Skeletal muscle satellite cell (primary cell): ENCODE results near the gene PSG2.
"Not testable (repeated sequence)": the region's sequence is repeated elsewhere in the genome, so short reads cannot be mapped to it uniquely, and the experiment has no call there.

Experiments used
- H3K27me3 ChIP-seq: 2 replicates; pipeline ENCODE4 v1.7.0; 2013; ENCODE audit warnings: low read length; ENCODE audit not compliant: control insufficient read depth, insufficient read depth
- H3K36me3 ChIP-seq: 2 replicates; pipeline ENCODE4 v1.7.0; 2013; ENCODE audit warnings: mild to moderate bottlenecking, control low read depth, low read length; ENCODE audit not compliant: insufficient read depth
- H3K4me1 ChIP-seq: 2 replicates; pipeline ENCODE4 v1.7.0; 2013; ENCODE audit warnings: low read length; ENCODE audit not compliant: control insufficient read depth, insufficient read depth
- H3K4me2 ChIP-seq: 2 replicates; pipeline ENCODE4 v1.7.0; 2013; ENCODE audit warnings: mild to moderate bottlenecking, low read length
- H3K4me3 ChIP-seq: 2 replicates; pipeline ENCODE4 v1.7.0; 2013; ENCODE audit warnings: low read length
- H3K9ac ChIP-seq: 2 replicates; pipeline ENCODE4 v1.7.0; 2013; ENCODE audit warnings: mild to moderate bottlenecking, low read depth, low read length, moderate library complexity
- H3K9me3 ChIP-seq: replicated peaks from 2 replicates; pipeline ENCODE4 v1.7.0; 2013; ENCODE audit warnings: mild to moderate bottlenecking, control low read depth, low read length

PSG2 gene

DNA sequence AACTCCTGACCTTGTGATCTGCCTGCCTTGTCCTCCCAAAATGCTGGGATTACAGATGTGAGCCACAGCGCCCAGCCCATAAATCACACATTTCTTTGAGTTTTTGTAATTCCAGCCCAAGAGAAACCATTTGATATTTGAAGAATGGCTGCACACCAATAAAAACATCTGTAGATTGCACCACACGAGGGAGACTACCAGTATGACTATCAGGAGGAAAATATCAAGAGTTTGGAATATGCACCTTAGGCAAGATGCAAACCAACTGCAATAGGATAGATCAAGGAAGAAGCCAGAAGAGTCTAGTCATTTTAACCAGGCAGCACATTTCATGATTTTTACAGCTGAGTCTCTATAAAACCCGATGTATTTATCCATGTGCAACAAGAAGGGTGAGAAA lies 20.1 kb downstream of the PSG2 start:
- H3K4me3 ChIP-seq, H3K27me3 ChIP-seq, H3K9me3 ChIP-seq, H3K4me1 ChIP-seq, H3K36me3 ChIP-seq, H3K9ac ChIP-seq, H3K4me2 ChIP-seq: not testable (repeated sequence)

- H3K9me3 ChIP-seq, H3K9ac ChIP-seq, H3K27me3 ChIP-seq, H3K4me1 ChIP-seq, H3K4me3 ChIP-seq, H3K36me3 ChIP-seq, H3K4me2 ChIP-seq: not testable (repeated sequence)
Observed at GRCh38 chr19:43061326-43061725, 21.2 kb downstream of the PSG2 start.

DNA sequence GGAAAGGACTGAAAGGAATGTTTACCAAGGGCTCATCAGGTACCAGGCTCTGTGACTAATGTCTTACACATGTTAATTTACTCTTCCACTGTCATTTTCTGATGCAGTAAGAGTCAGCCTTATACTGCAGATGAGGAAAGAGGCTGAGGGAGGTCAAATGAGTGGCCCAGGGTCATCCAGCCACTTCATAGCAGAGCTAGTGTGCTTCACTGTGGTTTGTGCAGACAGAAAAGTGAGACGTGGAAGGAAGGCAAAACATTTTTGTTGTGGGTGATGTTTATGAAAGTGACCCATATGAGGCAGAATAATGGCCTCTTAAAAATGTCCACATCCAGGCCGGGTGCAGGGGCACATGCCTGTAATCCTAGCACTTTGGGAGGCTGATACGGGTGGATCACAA lies 22.2 kb downstream of the PSG2 start:
- H3K36me3 ChIP-seq, H3K4me3 ChIP-seq, H3K4me1 ChIP-seq, H3K9me3 ChIP-seq, H3K4me2 ChIP-seq, H3K9ac ChIP-seq, H3K27me3 ChIP-seq: not testable (repeated sequence)

DNA sequence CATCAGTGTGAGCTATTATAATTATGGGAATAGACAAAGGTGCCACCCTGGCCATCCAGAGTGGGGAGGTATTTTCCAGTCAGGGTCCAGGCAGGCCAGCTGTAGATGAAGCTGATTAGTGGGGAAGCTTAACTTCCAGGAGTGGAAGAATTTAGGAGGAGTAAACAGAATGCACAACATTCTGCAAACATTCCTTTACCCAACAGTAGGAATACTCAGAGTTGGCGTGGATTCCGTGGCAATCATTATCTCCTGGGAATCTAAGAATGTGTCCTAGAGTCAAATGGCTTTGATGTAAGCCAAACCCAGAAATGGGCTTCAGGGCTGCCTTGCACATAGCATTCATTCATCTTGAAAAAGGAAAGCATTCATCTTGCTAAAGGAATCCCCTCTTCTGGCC lies 23.0 kb downstream of the PSG2 start:
- not testable (repeated sequence) for H3K4me2 ChIP-seq, H3K36me3 ChIP-seq, H3K27me3 ChIP-seq, H3K4me1 ChIP-seq, H3K9me3 ChIP-seq, H3K9ac ChIP-seq, H3K4me3 ChIP-seq

DNA sequence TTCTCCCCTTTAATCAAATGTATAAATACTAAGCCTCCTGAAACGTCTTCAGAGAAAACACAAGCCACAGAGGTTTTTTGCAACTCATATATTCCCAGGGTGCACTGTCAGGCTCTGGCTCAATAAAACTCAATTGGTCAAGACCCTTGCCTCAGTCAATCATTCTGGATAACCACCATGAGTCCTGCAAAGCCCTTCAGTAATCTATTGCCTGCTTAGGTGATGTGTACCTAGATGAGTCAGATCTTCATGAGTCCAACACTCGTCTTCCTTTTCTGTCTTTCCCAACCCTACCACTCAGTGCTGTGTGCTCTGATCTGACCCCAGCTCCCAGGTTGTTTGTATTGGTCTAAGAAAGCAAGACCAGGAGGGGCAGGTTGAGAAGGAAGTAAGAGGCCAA lies 24.1 kb downstream of the PSG2 start:
- not testable (repeated sequence) for H3K9ac ChIP-seq, H3K27me3 ChIP-seq, H3K4me3 ChIP-seq, H3K9me3 ChIP-seq, H3K36me3 ChIP-seq, H3K4me2 ChIP-seq, H3K4me1 ChIP-seq

DNA sequence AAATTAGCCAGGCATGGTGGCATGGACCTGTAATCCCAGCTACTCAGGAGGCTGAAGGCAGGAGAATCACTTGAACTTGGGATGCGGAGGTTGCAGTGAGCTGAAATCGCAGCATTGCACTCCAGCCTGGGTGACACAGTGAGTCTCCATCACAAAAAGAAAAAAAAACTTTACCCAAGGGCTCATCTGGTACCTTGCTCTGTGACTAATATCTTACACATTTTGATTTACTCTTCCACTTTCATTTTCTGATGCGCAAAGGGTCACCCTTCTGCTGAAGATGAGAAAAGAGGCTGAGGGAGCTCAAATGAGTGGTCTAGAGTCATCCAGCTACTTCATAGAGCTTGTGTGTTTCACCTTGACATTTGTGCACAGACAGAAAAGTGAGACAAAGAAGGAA lies 34.5 kb downstream of the PSG2 start:
- H3K27me3 ChIP-seq, H3K36me3 ChIP-seq, H3K9me3 ChIP-seq, H3K9ac ChIP-seq, H3K4me1 ChIP-seq, H3K4me3 ChIP-seq, H3K4me2 ChIP-seq: not testable (repeated sequence)

DNA sequence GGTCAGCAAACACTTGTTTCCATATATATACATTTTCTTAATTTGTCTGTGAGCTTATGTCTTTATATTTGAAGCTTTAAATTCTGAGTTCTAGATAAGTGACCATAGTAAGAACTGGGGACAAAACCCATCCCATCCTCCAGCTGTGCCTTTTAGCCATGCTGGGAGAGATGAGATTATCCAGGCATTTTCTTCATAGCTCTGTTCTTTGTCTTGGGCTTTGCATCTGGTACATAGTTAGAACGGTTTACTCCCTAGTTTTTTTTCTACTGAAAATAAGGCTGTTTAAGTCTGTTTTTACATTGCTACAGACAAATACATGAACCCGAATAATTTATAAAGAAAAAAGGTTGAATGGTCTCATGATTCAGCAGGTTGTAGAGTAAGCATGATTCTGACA lies 35.9 kb downstream of the PSG2 start:
- not testable (repeated sequence) for H3K4me3 ChIP-seq, H3K9ac ChIP-seq, H3K4me2 ChIP-seq, H3K4me1 ChIP-seq, H3K9me3 ChIP-seq, H3K36me3 ChIP-seq, H3K27me3 ChIP-seq

DNA sequence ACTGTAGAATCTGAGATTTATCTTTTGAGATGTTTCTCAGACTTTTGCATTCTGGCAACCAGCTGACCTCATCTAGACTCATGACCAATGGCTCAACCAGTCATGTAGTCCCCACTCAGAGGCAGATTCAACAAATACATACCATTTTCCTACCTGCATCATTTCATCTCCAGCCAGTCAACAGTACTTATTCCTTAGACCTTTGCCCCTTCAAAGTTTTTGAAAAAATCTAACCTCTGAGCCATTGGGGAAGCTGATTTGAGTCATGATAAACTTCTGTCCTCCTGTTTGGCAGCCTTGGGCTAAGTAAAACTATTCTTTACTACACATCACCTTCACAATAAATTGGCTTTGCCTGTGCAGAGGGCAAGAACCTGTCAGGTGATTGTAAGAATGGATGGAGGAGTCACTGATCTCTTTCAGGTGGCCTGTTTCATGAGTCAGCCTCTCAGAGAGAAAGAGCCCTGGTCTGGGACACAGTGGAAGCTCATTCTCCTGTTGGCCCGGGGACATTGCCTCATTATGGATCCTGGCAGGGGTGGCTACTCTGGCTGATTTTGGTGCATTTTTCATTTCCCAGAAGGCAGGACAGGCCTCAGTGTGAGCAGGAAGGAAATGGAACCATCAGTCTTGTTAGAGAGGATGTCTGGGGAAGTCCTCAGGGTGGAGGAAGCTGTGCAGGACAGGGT lies 38.9 kb downstream of the PSG2 start:
- not testable (repeated sequence) for H3K36me3 ChIP-seq, H3K27me3 ChIP-seq, H3K4me3 ChIP-seq, H3K9me3 ChIP-seq, H3K4me2 ChIP-seq, H3K4me1 ChIP-seq, H3K9ac ChIP-seq

- H3K9me3 ChIP-seq, H3K4me3 ChIP-seq, H3K27me3 ChIP-seq, H3K9ac ChIP-seq, H3K4me1 ChIP-seq, H3K4me2 ChIP-seq, H3K36me3 ChIP-seq: not testable (repeated sequence)
Observed at GRCh38 chr19:43031645-43032044, 50.9 kb downstream of the PSG2 start.

- Histone ChIP-seq H3K9ac (no peak overlapping the region), H3K4me2 (no peak overlapping the region), H3K4me1 (peaks cover 3% of the 10 kb centered on the region), H3K36me3 (no peaks in the 10 kb centered on the region), H3K4me3 (no peak overlapping the region), H3K9me3 (no peaks in the 10 kb centered on the region), H3K27me3 (no peaks in the 10 kb centered on the region)
Observed at GRCh38 chr19:43028866-43029265, 53.6 kb downstream of the PSG2 start.

- not testable (repeated sequence) for H3K9ac ChIP-seq, H3K36me3 ChIP-seq, H3K27me3 ChIP-seq, H3K4me2 ChIP-seq, H3K9me3 ChIP-seq, H3K4me3 ChIP-seq, H3K4me1 ChIP-seq
Observed at GRCh38 chr19:43027985-43028384, 54.5 kb downstream of the PSG2 start.

DNA sequence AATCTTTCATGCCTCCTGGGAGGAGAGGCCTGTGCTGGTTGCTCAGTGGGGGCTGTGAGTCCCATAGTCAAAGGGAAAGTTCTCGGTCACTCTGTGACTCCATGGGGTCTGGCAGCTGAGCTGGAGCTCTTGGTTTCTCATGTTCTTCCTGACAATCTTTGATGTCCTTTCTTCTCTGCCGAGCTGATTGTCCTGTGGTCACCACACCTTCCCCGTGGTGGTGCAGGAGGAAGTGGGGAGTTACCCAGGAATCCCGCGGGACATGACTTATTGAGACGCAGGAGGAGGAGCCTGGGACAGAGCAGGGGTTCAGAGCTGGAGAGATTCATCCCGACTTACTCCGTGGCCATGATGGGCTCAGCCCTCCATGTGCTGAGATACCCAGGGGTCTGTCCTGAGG lies 55.4 kb downstream of the PSG2 start:
- H3K27me3 ChIP-seq, H3K4me3 ChIP-seq, H3K4me2 ChIP-seq, H3K36me3 ChIP-seq, H3K9ac ChIP-seq, H3K9me3 ChIP-seq, H3K4me1 ChIP-seq: not testable (repeated sequence)
